GM19372 (cell line): ENCODE measurements around the gene TTLL10.
A peak's percentile ranks its signal among the peaks of the same experiment; 100 is the strongest.

Experiments
- ATAC-seq: cut with Tn5 transposase; IDR thresholded peaks from one replicate; pipeline ENCODE4 v1.9.1; 2021; ENCODE audit warnings: mild to moderate bottlenecking, low read depth, moderate library complexity; ENCODE audit not compliant: unreplicated experiment

TTLL10 gene

DNA sequence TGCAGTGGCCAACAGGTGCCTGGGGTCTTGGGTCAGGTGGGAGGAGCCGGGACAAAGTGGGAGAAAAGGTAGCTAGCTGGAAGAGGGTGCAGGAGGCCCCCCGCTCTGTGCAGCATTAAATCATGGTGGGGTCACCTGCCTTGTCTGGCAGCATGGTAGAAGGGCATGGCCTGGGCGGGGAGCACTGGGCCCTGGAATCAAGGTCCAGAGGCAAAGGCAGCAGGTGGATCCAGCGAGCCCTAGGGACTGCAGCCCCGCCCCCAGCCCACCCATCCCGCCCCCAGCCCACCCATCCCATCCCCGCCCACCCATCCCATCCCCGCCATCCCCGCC, 16.7 kb upstream of the TTLL10 start:
- ATAC-seq: no peak

DNA sequence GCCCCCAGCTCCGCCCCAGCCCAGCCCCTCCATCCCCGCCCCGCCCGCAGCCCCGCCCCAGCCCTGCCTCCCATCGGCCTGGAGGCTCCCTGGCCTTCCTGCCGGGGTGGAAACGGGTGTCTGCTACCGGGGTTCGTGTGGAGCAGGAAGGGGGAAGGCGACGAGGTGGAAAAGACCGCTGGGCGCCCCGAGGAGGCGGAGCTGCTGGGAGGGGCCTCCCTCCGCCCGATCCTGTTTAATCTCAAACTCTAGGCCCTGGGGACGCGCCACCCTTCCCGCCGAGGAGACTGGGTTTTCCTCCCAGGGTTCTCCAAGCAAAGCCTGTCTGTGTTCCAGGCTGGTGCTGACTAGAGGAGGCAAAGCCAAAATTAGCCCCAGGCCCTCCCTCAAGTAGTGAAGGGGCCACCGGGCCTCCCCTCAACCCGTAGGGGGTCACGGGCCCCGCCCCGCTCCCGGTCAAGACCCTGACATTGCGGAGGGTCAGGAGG, 16.2 kb upstream of the TTLL10 start:
- ATAC-seq: peak; percentile 41

DNA sequence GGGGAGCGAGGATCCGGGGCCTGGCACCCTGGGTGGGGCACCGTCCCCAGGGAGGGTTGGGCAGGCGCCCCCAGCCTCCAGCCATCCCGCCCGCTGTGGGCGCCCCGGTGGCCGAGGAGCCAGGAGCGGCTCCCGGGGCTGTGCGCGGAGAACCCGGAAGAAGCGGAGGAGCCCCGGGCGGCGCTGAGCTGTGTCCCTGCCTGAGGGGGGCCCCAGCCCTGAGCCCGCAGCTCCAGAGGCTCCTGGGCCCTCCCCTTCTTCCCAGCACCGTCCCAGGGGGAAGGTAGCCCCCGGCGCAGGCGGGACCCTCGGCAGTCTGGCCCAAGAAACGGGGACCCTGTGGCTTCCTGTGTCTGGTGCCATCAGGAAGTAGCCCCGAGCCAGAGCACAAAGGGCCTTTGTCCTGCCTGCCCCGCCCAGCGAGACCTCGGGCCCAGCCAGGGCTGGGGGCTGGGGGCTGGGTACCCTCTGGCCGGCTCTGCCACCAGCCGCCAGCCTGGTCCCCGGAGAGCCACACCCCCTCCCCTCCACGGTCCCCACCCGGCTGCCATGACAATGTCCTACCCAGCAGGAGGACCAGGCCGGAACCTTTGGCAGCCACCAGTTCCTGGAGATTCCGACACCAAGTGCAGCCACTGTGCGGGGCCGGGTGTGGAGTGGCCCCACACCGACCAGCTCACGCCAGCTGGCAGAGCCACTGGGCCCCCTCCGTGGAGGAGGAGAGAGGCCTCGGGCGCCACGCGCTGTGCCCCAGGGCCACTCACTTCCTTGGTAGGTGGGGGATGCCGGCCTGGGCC, 15.6 kb upstream of the TTLL10 start:
- ATAC-seq: peak; percentile 52

DNA sequence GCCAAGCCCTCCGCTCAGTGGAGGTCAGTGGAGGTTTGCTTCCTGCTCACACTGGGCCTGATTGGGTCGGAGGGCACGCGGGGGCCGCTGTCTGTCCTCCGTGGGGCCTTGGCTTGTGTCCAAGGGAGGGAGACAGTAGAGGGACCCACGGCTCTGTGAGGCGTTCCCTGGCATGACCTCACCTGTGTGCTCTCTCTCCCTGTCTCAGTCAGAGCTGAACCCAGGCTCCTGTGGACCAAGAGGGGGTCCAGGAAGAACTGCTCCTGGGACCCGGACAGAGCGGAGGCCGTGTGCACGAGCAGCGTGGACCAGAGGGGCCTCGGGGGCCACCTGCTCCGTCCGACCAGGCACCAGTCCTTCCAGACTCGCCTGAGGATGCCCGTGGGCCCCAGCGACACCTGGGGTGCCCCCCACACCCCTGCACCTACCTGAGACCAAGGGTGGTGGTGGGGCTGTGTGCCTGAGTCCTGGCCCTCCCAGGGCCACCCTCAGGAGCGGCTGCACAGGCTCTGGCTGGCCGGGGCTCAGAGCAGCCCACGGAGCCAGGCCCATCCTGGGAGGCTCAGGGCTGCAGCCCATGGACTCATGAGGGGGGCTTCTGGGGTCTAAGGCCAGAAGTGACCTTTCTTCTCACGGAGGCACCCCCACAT, 13.3 kb upstream of the TTLL10 start:
- ATAC-seq: no peak

DNA sequence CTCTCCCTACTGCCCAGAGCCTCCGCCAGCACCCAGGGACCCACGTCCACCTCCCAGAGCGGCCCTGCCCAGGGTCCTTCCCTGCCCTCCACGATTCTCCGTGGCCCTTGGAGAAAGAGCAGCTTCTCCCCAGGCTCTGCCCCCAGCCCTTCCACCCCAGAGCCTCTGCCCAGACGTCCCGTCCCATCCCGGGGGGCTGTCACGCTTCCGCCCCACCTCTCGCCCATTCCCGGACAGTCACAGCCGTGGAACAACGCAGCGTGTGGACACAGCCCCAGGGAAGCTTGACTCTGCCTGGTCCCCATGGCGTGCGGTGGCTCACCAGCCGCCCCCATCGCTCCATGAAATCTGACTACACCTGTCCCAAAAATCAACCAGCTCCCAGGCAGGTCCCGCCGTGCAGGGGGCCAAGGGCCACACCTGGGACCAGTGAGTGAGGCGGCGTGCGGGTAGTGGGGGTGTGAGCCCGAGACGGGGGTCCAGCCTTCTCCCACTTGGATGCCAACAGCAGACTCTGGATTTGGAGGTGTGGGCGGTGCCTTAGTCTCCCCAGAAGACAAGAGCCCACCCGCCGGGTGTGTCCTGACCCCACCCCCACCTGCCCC, 12.5 kb upstream of the TTLL10 start:
- ATAC-seq: no peak

DNA sequence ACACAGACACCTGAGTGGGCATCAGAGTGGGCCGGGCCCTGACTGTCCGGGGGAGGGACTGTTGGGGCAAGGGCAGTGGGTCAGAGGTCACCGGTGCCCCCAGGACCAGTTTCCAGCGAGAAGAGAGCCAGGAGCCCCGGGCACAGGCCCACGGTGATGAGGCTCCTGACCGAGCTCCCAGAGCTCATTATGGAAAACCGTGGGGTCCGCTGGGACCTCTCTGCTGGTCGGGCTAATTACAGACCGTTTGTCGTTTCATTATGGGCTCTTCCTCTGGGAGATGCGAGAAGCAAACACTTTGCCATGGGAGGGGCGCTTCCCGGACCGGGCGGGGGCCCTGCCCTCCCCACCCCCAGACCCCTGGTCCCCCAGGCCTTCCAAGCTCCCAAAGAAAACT, 12.0 kb upstream of the TTLL10 start:
- no peak for ATAC-seq

DNA sequence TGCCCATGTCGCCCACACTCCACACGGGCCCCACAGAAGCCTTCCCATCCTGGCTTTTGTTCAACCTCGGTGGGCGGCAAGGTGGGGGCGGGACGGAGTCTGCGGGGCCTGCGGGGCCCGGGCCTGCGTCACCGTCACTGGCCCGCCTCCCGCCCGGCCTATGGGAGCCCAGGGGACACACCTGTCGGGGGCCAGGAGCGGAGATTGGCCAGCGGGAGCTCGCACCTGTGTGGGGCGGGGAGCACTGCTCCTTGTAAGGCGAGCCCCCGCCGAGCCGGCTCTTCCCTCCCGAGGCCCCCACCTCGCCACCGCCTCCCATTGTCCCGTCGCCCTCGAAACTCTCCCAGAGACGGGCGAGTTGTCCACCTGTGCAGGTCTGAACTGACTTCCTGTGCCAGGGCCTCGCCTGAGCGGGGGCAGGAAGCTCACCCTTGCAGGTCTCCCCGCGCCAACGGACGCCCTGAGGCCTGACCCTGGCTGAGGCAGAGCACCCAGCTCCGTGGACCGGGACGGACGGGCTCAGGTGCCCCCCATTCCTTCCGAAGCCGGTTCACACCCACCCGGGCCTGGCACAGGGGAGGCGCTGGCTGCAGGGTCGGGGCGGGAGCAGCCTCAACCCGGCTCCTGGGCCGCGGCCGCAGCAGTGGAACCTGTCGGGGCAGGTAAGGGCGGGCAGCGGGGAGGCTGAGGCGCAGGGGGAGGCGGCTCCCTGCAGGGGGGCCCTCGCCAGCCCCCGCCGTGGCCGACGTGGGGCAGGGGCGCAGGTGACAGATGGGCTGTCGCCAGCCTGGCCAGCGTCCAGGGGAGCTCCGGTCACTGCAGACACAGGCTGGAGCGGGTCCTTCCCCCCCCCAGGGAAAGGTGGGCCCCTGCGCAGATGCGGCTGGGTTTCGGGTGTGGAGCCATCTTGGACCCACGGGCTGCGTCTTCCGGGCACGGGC, 10.8 kb upstream of the TTLL10 start:
- ATAC-seq: no peak

DNA sequence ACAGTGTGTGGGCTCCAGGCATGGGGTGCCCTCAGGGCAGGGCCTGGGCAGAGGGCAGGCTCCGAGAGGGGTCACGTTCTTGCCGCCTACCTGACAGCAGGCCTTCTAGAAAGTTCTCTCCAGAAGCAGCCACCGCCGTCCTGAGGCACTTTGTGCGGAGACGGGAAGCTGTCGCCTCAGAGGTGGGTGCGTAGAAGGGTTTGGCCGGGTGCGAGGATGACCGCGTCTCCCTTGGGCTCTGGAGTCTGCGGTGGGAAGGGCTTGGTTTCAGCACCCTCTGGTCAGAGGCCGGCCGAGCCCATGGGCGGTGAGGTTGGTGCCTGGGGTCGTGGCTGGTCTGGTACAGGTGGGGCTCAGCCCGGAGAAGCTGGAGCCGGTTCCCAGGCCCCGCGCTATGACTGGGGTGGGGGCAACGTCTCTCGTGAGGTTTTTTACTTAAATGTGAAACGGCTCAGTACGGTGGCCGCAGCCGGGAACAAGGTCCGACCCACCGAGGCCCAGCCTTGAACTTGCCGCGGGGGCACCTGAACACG, 10.1 kb upstream of the TTLL10 start:
- no peak for ATAC-seq

DNA sequence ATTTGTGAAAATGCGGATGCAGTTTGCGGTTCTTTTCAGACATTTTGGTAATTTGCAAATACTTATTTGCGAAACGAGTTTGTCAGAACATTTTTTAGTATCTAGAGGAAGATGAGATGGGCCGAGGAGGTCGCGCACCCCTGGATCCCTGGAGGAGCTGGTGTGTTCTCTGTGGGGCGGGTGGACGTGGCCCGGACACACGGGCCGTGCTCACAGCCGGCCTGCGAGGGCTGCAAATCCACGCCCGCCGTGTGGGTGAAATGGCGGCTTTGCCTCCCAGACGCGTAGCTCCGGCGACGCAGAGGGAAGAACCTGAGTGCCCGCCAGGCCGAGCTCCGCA, 9.3 kb upstream of the TTLL10 start:
- ATAC-seq: no peak

DNA sequence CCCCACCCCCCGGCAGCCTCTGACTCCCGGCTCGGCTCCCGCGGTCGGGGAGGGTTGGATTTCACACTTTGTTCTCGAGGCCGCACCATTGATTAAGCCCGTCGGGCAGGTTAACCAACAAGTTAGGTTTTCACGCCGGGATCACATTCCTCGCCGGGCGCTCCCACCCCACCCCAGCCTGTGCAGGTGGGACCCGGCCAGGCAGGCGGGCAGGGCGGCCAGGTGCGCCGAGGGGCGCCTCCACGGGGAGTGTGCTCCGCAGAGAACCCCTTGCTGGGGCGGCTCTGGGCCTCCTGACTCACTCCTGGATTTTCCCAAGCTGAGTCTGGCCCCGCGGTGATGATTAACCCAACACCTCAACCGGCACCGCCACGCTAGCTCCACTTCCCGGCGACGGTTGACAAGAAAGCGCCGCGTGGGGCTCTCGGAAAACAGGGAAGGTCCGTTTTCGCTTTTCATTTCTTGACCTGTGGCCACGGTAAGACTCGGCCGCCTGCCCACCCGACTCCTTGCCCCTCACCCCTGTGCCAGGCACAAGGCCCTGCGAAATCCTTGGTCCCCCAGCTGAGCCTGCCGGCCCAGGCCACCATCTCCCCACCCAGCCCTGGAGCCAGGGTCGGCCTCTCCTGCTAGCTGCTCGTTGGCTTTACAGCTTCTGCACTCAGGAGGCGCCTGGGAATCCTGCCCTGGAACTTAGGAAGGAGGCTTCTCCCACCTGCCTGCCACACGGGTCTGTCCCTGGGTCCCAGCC, 8.8 kb upstream of the TTLL10 start:
- no peak for ATAC-seq

DNA sequence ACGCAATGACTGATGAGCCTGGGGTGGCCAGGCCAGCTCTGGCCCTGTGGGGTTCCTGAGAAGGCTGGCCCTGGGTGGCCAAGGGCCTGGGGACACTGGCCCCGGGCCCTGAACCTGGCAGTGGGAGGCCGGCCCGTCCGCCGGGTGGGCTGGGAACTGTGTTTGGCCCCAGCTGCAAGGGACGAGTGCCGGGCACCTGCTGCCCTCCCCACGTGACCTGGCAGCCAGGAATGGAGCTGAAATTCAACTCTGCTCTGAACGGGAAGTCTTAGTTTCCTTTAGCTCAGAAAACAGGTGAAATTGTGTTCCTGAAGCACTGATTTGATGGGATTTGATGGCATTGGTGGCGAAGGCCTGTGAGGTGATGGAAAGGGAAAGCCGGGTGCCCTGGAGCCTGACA, 8.2 kb upstream of the TTLL10 start:
- no peak for ATAC-seq

DNA sequence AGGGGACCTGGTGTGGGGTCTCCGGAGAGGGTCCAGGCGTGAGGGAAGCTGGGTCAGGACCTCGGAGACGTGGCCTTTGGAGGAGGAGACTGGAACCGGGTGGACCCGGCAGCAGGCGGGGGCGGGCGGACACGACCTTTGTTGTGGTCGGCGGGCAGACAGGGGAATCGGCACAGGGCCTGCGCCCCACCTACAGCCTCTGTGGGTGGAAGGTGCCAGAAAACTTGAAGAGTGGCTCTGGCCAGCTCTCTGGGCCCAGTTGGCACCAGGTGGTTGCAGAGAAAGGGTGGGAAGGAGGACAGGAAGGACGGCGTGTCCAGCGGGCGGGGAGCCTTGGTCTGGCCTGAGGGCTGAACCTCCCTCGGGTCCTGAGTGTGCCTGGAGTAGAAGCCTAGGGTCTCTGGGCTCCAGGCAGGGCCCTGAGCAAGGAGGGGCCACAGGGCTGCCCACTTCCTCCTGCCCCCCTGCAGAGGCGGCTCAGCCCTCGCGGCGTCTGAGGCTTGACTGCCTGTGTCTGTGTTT, 7.7 kb upstream of the TTLL10 start:
- no peak for ATAC-seq

DNA sequence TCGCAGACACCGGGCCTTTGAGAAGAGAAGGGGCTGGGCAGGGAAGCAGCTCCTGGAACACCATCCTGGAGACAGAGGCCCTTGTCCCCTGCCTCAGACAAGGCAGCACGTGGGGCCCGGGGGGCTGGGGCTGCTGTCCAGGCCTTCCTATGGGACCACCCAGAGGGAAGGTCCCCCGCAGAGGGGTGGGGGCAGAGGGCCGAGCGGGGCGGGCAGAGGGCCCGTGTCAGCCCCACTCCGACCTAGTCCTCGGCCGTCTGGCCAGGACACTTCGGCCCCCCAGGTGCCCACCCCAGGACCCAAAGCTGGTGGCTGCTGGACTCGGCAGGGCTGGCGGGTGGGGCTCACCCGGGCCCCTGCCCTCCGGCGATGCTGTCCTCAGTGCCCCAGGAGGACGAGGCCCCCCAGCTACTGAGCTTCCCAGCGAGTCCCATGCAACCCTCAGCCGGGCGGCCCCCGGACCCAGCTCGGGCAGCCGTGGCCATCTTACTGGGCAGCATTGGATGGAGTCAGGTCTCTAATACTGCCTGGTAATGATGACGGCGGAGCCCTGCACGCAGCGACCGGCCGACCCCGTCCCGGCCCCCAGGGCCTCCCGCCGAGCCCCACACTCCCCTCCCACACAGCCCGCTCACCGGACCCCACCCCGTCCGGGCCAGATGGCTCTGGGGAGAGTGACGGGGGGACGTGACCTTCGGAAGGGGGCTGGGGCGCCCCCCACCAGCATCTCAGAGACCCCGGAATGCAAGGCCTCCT, 6.9 kb upstream of the TTLL10 start:
- no peak for ATAC-seq

DNA sequence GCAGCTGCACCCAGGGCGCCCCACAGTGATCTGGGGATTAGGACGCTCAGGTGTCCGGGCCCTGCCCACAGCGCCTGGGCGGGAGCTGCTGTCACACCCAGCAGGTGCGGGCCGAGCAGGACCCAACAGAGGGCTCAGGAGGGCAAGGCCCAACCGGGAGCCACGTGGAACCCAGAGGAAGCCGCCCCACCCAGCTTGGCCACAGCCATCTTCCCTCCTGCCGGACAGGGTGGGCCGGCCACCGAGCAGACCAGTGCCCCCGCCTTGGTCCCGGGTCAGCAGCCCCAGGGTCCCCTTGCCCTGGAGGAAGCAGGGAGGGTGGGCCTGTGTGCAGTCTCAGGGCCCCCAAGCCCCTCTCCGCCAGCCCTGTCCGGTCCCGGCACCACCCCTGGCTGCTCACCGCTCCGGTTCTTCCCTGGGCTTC, 6.3 kb upstream of the TTLL10 start:
- no peak for ATAC-seq

DNA sequence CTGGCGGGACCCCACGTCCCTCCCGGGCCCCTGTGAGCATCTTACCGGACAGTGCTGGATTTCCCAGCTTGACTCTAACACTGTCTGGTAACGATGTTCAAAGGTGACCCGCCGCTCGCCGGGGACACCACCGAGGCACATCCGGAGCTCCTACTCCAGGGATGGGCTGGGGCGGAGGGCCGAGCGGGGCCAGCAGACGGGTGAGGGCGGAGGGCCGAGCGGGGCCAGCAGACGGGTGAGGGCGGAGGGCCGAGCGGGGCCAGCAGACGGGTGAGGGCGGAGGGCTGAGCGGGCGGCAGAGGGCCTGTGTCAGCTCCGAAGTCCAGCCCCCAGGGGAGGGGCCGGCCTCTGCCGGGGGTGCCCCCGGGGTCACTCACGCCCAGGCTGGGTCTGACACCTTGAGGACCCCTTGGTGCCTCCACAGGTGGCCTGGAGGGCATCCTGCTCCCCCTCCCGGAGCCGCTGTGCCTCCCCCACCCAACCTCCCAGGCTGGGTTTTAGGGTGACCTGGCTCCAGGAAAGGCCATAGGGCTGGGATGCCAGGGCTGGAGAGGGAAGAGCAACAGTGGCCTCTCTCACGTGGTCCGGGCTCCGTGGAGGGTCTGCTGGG, 5.7 kb upstream of the TTLL10 start:
- ATAC-seq: no peak

DNA sequence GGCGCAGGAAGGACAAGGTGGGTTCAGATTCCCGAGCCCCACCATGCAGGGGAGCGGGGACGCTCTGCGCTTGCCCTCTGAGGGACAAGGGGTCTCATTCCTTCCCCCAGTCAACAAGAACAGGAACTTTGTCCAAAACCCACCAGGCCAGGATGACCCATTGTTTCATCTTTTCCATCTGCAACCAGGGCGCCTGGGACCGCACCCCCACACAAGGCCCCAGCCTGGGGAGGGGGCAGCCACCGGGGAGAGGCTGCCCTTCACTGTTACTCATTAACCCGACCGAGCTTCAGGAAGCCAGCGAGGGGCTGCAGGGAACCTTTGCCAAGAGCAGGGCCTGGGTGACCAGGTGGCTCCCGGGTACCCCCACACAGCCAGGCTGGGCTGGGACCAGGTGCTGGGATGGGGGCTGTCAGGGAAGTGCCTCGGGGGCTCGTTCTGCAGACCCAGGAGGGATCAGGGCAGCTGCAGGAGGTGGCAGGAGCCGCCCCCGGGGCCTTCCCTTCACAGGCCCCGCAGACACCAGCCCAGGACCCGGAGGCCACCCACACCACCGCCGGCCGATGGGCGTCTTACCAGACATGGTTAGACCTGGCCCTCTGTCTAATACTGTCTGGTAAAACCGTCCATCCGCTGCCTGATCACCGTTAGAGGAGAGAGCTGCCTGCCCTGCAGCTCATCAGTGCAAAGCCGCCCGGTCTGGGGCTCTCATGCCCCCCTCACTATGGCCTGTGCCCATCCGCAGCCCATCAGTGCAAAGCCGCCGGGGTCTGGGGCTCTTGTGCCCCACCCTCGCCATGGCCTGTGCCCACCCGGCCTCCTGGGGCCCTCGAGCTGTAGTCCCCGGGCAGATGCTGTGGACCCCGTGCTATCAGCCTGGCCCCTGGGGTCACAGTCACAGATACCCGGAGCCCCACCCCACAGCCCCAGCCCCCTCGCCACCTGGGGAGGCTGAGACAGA, 4.9 kb upstream of the TTLL10 start:
- no peak for ATAC-seq

DNA sequence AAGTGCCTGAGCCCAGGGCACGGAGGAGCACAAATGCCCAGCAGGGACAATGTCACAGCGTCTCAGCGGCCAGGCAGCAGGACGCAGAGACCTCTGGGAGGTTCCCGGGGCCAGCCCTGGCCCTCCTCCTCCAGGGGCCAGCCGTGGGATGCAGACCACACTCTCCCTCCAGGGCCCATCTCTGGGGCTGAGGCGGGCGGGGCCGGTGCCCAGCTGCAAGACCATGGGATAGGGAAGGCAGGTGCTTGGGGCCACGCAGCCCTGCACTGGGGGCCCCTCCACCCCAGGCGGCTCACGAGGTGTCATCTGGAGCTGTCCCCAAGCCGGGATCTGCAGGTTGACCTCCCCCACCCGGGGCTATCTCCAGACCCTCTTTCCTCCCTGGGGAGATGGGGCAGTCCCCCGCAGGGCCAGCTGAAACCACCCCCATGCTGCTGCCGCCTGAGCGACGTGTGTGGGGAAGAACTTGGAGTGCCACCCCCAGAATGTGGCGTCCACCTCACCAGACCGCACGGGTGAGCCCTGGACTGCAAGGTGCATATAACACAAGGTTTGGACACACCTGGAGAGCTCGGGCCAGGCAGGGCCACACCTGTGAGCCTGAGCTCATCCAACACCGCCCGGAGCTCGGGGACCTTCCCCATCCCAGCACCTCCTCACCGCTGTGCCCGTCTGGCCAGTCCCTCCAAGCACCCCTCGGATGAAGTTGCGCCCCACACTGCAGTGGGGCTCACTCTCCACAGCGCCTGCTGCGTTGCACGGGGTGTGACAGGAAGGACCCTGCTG, 4.1 kb upstream of the TTLL10 start:
- no peak for ATAC-seq
